Right lobe of liver (tissue), 6 donors: ENCODE measurements around the gene DDN. TPM values are rescaled to one million over a fixed set of nuclear protein-coding genes. Genes with fewer than 3 reads are reported as not detected.

Source experiments
- ATAC-seq, 4 donors: fragments of 200-7000 bp; cut with Tn5 transposase; one replicate each; pipeline ENCODE4 v1.9.1; 2020; ENCODE audit warnings: mild to moderate bottlenecking in 4 of 4, moderate library complexity in 4 of 4
- DNase-seq, 3 donors: peaks; one replicate each; pipeline ENCODE4 v3.0.0-alpha.2; 2020
- H3K27ac ChIP-seq, 3 donors: fragments of 200-600 bp; one replicate each; pipeline ENCODE4 v1.8.0; 2022
- H3K27me3 ChIP-seq, 2 donors: fragments of 200-600 bp; one replicate each; pipeline ENCODE4 v1.8.0; 2022
- H3K36me3 ChIP-seq, 4 donors: fragments of 200-600 bp; sonication (generic) in 1 of 4; one replicate each; pipeline versions ENCODE4 v1.5.1 to v1.8.0; 2017 to 2022; ENCODE audit warnings: control low read depth in 1 of 4
- H3K4me1 ChIP-seq, 4 donors: fragments of 200-600 bp; sonication (generic) in 1 of 4; one replicate each; pipeline versions ENCODE4 v1.5.1 to v1.8.0; 2017 to 2022; ENCODE audit warnings: control low read depth in 1 of 4
- H3K4me3 ChIP-seq, 3 donors: fragments of 200-600 bp; one replicate each; pipeline ENCODE4 v1.8.0; 2022
- H3K9me3 ChIP-seq, 4 donors: fragments of 200-600 bp; sonication (generic) in 1 of 4; one replicate each; pipeline versions ENCODE4 v1.5.1 to v1.8.0; 2017 to 2022; ENCODE audit warnings: control low read depth in 1 of 4
- POLR2A ChIP-seq: fragments of 450-650 bp; IDR thresholded peaks from one replicate; pipeline ENCODE4 v1.6.1; 2017; ENCODE audit warnings: antibody characterized with exemption, mild to moderate bottlenecking
- WGBS: methylation state at CpG from one replicate; pipeline ENCODE4 v1.1.6; 2018; ENCODE audit warnings: low coverage, low lambda C conversion rate; ENCODE audit not compliant: insufficient coverage; ENCODE audit errors: missing lambda C conversion rate; 5-methylcytosine and 5-hydroxymethylcytosine counted together
- intact Hi-C, 2 donors: fragments of 100-400 bp; cut with DNase I; formaldehyde crosslinking; loops; one replicate each; pipeline versions ENCODE4 v1.11.2 to v1.14.1; 2022
- total RNA-seq, 6 experiments: library from RNA; depleted of rRNA in 2 of 6; stranded (reverse); fragments of >200 nt in 2 of 6; fragmentation: NEBNext Ultra II Directional in 3 of 6; extraction: Animal tissue kit (Norgen Biotek cat#: 25700) in 3 of 6; gene quantifications; one replicate each; pipeline versions ENCODE4 v1.1.0 to v1.2.4, GENCODE V29; 2016 to 2023
- TF ChIP-seq, protein P1 (sequence below), 4 donors: fragments of 200-600 bp in 3 of 4; fragments of 450-650 bp in 1 of 4; IDR thresholded peaks; one replicate each; pipeline versions ENCODE4 v1.5.1 to v1.8.0; 2016 to 2022; ENCODE audit warnings: antibody characterized with exemption in 4 of 4, mild to moderate bottlenecking in 2 of 4
- donor health status: DM: no; HTN: yes; CAD: no.
- donor health status: DM: no; HTN: no; CAD: no.
- donor health status: DM: no; HTN: no; CAD: no.
- donor health status: DM: no; HTN: yes; CAD: no.
- donor health status: DM: no; HTN: yes; CAD: no.

The DDN gene
- total RNA-seq, 6 experiments from 2014 or later = 0.18 to 0.19 TPM; not detected in 4

GRCh38 chr12:49014547-49014946 is 15.4 kb upstream of the DDN start:
- peaks cover 0 to 6% (median 2%) of the 10 kb centered on the region in 4 donors for H3K4me1 ChIP-seq
- TF ChIP-seq, protein P1, sequence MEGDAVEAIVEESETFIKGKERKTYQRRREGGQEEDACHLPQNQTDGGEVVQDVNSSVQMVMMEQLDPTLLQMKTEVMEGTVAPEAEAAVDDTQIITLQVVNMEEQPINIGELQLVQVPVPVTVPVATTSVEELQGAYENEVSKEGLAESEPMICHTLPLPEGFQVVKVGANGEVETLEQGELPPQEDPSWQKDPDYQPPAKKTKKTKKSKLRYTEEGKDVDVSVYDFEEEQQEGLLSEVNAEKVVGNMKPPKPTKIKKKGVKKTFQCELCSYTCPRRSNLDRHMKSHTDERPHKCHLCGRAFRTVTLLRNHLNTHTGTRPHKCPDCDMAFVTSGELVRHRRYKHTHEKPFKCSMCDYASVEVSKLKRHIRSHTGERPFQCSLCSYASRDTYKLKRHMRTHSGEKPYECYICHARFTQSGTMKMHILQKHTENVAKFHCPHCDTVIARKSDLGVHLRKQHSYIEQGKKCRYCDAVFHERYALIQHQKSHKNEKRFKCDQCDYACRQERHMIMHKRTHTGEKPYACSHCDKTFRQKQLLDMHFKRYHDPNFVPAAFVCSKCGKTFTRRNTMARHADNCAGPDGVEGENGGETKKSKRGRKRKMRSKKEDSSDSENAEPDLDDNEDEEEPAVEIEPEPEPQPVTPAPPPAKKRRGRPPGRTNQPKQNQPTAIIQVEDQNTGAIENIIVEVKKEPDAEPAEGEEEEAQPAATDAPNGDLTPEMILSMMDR (IDR thresholded peaks at IDR 0.05) = no peak
- TF ChIP-seq POLR2A = no peak
- ATAC-seq (no peak), DNase-seq (no peak)
- H3K9me3 ChIP-seq = no peaks in the 10 kb centered on the region
- H3K4me3 ChIP-seq = no peak overlapping the region
- WGBS = 83% methylated on average over 1 of the region's 1 CpG
- no peaks in the 10 kb centered on the region for H3K27me3 ChIP-seq
- no peak overlapping the region for H3K27ac ChIP-seq
- intact Hi-C loops = no loop called here
- peaks cover 0 to 17% (median 10%) of the 10 kb centered on the region in 4 donors for H3K36me3 ChIP-seq

- 91% methylated on average over 3 of the region's 3 CpGs for WGBS
- H3K9me3 ChIP-seq = no peaks in the 10 kb centered on the region
- H3K27me3 ChIP-seq = no peaks in the 10 kb centered on the region
- no peak overlapping the region for H3K27ac ChIP-seq
- intact Hi-C loops = no loop called here
- ATAC-seq (no peak), DNase-seq (no peak)
- H3K36me3 ChIP-seq = peaks cover 0 to 17% (median 10%) of the 10 kb centered on the region in 4 donors
- no peak for TF ChIP-seq POLR2A
- TF ChIP-seq, protein P1 (IDR thresholded peaks at IDR 0.05) = no peak
- H3K4me1 ChIP-seq = peaks cover 0 to 6% (median 2%) of the 10 kb centered on the region in 4 donors
- H3K4me3 ChIP-seq = no peak overlapping the region
Observed at GRCh38 chr12:49013428-49013827, 14.3 kb upstream of the DDN start.

DNA sequence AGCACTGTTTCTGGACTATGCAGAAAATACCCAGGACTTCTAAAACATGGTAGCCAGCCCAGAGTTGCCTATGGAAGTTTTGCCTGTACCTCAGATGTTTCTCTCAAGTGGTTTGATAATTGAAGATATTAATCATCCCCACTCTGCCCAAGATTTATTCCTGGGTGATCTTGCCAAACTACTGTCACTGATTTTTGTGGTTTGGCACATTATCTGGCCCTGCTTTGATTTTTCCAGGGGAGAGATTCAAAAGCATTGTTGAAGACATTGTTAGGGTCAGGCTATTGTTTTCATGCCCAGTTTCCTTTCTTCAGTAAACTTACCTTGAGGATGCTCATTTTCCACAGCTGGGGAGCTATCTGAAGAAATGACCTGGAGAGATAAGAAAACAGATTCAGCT is 13.6 kb upstream of the DDN start:
- Histone ChIP-seq H3K36me3 (peaks cover 0 to 17% (median 10%) of the 10 kb centered on the region in 4 donors), H3K4me1 (peaks cover 0 to 5% (median 2%) of the 10 kb centered on the region in 4 donors), H3K9me3 (no peaks in the 10 kb centered on the region), H3K27ac (no peak overlapping the region), H3K27me3 (no peaks in the 10 kb centered on the region), H3K4me3 (no peak overlapping the region)
- DNase-seq (no peak), ATAC-seq (no peak)
- intact Hi-C loops = no loop called here
- no peak for TF ChIP-seq POLR2A
- TF ChIP-seq, protein P1 (IDR thresholded peaks at IDR 0.05) = no peak

GRCh38 chr12:49010092-49010668 is 11.0 kb upstream of the DDN start:
- Histone ChIP-seq H3K27me3 (no peaks in the 10 kb centered on the region), H3K9me3 (no peaks in the 10 kb centered on the region), H3K4me1 (no peaks in the 10 kb centered on the region), H3K4me3 (no peak overlapping the region), H3K36me3 (peaks cover 0 to 21% (median 12%) of the 10 kb centered on the region in 4 donors), H3K27ac (no peak overlapping the region)
- no peak for DNase-seq
- no peak for ATAC-seq
- TF ChIP-seq POLR2A = no peak
- TF ChIP-seq, protein P1 (IDR thresholded peaks at IDR 0.05) = no peak
- intact Hi-C loops = no loop called here
- no CpG with 5 or more reads among the region's 3 CpGs for WGBS

DNA sequence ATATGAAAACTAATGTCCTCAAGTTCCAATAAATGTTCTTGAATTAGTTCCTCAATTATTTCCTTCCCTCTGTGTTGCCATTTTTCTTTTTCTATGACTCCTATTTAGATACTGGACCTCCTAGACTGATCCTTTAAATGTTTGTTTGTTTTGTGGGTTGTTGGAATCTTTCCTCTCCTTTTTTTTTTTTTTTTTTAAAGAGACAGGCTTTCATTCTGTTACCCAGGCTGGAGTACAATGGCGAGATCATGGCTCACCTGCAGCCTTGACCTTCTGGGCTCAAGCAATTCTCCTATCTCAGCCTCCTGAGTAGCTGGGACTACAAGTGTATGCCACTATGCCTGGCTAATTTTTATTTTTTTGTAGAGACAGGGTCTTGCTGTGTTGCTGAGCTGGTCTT is 9.8 kb upstream of the DDN start:
- H3K27me3 ChIP-seq = no peaks in the 10 kb centered on the region
- H3K36me3 ChIP-seq = peaks cover 0 to 31% (median 15%) of the 10 kb centered on the region in 4 donors
- no peaks in the 10 kb centered on the region for H3K4me1 ChIP-seq
- WGBS = no CpG with 5 or more reads among the region's 1 CpG
- H3K4me3 ChIP-seq = no peak overlapping the region
- intact Hi-C loops = no loop called here
- no peak for TF ChIP-seq POLR2A
- TF ChIP-seq, protein P1 (IDR thresholded peaks at IDR 0.05) = no peak
- H3K27ac ChIP-seq = no peak overlapping the region
- DNase-seq = no peak
- ATAC-seq = no peak
- no peaks in the 10 kb centered on the region for H3K9me3 ChIP-seq
